Stimulated activated CD8-positive, alpha-beta memory T cell treated with anti-CD3 and anti-CD28 coated beads, Interleukin-7, amount 100 ng/mL, for 4 hours (primary cell): ENCODE measurements around the gene OTUB1.
"Not testable (repeated sequence)": the region's sequence is repeated elsewhere in the genome, so short reads cannot be mapped to it uniquely, and the experiment has no call there.

Experiments used
- DNase-seq, 2 donors: peaks; one replicate each; pipeline ENCODE4 v3.0.0-alpha.2; 2020; ENCODE audit warnings: low read depth in 2 of 2

OTUB1 gene

GRCh38 chr11:64044730-64045393 is 58.6 kb downstream of the OTUB1 start:
- DNase-seq = no peak

GRCh38 chr11:64045700-64046099 is 59.5 kb downstream of the OTUB1 start:
- DNase-seq = no peak

DNA sequence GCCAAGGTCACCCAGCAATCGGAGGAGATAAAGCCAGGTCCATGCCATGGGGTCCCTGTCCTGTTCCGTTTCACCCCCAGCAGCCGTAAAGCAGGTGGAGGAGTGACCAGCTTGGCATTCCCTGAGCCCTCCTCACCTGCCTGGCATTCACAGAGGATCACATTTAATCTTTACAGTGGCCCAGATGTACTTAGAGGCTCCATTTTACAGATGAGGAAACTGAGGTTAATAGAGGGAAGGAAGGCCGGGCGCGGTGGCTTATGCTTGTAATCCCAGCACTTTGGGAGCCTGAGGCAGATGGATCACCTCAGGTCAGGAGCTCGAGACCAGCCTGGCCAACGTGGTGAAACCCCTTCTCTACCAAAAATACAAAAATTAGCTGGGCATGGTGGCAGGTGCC is 61.1 kb downstream of the OTUB1 start:
- not testable (repeated sequence) for DNase-seq
